Prostate gland (tissue), 2 donors: ENCODE data around the gene C19orf85. TPM values are rescaled to one million over a fixed set of nuclear protein-coding genes. Genes with fewer than 3 reads are reported as not detected.

ENCODE experiments used
- DNase-seq: peaks from one replicate; pipeline ENCODE4 v3.0.0-alpha.2; 2019; ENCODE audit warnings: low spot score
- H3K27ac ChIP-seq, 2 donors: fragments of 200-600 bp; sonication (generic); 2 replicates each; pipeline ENCODE4 v1.5.1; 2017 to 2019
- H3K27me3 ChIP-seq: fragments of 200-600 bp; sonication (generic); replicated peaks from 2 replicates; pipeline ENCODE4 v1.5.1; 2019; ENCODE audit not compliant: insufficient read depth
- H3K36me3 ChIP-seq, 2 donors: fragments of 200-600 bp; sonication (generic); 1 replicate in 1 of 2; 2 replicates in 1 of 2; pipeline versions ENCODE4 v1.5.1 to v1.8.1; 2017 to 2019
- H3K4me1 ChIP-seq: fragments of 200-600 bp; sonication (generic); replicated peaks from 2 replicates; pipeline ENCODE4 v1.5.1; 2019
- H3K4me3 ChIP-seq, 2 donors: fragments of 200-600 bp; sonication (generic); 2 replicates each; pipeline ENCODE4 v1.5.1; 2017 to 2019
- H3K9me3 ChIP-seq: fragments of 200-600 bp; sonication (generic); 2 replicates; pipeline ENCODE4 v1.5.1; 2017
- POLR2A ChIP-seq: fragments of 450-650 bp; IDR thresholded peaks from one replicate; pipeline ENCODE4 v1.6.1; 2016; ENCODE audit warnings: antibody characterized with exemption, mild to moderate bottlenecking
- POLR2AphosphoS5 ChIP-seq: sonication (generic); formaldehyde crosslinking; IDR thresholded peaks from one replicate; pipeline ENCODE4 v1.6.1; 2017; ENCODE audit warnings: antibody characterized with exemption
- WGBS: methylation state at CpG from one replicate; pipeline ENCODE4 v1.1.5; 2018; 5-methylcytosine and 5-hydroxymethylcytosine counted together
- intact Hi-C: fragments of 100-400 bp; cut with DNase I; formaldehyde crosslinking; loops from one replicate; pipeline ENCODE4 v1.14.2; 2022
- total RNA-seq, 2 donors: library from RNA; depleted of rRNA; stranded (reverse); fragments of >200 nt; gene quantifications; one replicate each; pipeline ENCODE4 v1.1.0, GENCODE V29; 2016
- TF ChIP-seq, protein P1 (sequence below), 4 experiments: fragments of 200-600 bp in 2 of 4; fragments of 450-650 bp in 2 of 4; sonication (generic) in 2 of 4; IDR thresholded peaks; 1 replicate in 3 of 4; 2 replicates in 1 of 4; pipeline ENCODE4 v1.5.1; 2016 to 2019; ENCODE audit warnings: antibody characterized with exemption in 4 of 4, mild to moderate bottlenecking in 2 of 4, moderate library complexity in 2 of 4

The C19orf85 gene
- total RNA-seq, 2 donors from 2014 or later: not detected

DNA sequence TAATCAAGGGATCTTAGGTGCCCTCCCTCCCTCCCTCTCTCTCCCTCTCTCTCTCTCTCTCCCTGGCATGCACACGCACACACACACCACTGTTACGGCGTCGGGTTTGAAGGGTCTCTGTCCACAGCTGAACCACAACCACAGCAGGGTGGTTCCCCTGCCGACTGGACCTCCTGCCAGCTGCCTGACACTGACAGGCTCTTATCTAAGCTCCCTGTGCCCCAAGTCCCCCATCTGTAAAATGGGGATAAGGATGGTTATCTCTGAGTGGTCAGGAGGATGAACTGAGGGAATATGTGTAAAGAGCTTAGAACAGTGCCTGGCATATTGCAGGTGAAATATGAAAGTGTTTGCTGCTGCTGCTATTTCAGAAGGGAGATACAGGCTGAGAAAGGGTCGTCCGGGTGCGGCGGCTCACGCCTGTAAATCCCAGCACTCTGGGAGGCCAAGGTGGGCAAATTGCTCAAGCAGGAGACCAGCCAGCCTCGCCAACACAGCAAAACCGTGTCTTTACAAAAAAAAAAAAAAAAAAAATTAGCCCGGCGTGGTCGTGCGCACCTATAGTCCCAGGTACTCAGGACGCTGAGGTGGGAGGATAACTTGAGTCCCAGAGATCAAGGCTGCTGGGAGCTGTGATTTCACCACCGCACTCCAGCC is 20.6 kb downstream of the C19orf85 start:
- TF ChIP-seq POLR2A (no peak), POLR2AphosphoS5 (no peak)
- TF ChIP-seq, protein P1, sequence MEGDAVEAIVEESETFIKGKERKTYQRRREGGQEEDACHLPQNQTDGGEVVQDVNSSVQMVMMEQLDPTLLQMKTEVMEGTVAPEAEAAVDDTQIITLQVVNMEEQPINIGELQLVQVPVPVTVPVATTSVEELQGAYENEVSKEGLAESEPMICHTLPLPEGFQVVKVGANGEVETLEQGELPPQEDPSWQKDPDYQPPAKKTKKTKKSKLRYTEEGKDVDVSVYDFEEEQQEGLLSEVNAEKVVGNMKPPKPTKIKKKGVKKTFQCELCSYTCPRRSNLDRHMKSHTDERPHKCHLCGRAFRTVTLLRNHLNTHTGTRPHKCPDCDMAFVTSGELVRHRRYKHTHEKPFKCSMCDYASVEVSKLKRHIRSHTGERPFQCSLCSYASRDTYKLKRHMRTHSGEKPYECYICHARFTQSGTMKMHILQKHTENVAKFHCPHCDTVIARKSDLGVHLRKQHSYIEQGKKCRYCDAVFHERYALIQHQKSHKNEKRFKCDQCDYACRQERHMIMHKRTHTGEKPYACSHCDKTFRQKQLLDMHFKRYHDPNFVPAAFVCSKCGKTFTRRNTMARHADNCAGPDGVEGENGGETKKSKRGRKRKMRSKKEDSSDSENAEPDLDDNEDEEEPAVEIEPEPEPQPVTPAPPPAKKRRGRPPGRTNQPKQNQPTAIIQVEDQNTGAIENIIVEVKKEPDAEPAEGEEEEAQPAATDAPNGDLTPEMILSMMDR (IDR thresholded peaks at IDR 0.05): no peak
- H3K9me3 ChIP-seq: no peaks in the 10 kb centered on the region
- H3K4me3 ChIP-seq: no peak overlapping the region
- intact Hi-C loops: no loop called here
- H3K36me3 ChIP-seq: no peaks in the 10 kb centered on the region
- no peaks in the 10 kb centered on the region for H3K4me1 ChIP-seq
- WGBS: 18% methylated on average over 18 of the region's 18 CpGs
- peaks cover 36% of the 10 kb centered on the region for H3K27me3 ChIP-seq
- no peak for DNase-seq
- H3K27ac ChIP-seq: no peak overlapping the region

DNA sequence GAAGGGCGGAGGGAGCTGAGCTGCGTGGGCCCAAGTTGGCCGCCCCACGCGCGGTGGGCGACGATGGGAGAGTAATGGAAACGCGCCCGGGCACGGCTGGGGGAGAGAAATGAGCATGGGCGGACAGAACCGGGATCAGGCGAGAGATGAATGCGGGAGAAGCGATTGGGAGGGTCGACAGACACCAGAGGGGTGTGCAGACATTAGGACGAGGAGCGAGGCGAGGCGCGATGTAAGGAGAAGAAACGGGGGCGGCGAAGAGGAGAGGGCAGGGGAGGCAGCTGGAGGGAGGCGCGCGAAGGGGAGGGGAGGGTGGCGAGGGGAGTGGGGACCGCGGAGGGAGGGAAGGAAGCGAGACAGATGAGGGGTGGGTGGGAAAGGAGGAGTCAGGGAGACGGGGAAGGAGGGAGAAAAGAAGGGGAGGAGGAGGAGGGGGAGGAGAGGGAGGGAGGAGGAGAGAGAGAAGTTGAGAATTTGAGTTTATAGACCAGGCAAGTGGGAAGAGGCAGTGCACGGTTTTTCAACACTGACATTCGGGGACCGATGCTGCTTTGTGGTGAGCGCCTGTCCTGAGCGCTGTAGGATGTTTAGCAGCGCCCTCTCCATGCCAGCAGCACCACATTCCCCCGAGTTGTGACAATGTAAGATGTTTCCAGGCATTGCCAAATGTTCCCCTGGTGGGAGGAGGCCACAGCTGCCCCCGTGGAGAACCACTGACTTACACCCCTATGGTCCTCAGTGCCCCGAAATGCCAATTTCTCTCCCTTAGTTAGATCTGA is 21.3 kb downstream of the C19orf85 start, which contains the start of gene SHISA7:
Gene SHISA7 (minus strand): TSS at position 256 of the 779 bp plus-strand sequence. CDS start 437 bp downstream, outside the sequence.
- Histone ChIP-seq H3K27ac (no peak within 1 kb of the TSS), H3K9me3 (no peaks in the 10 kb centered on the region), H3K4me3 (no peak within 1 kb of the TSS), H3K4me1 (no peaks in the 10 kb centered on the region), H3K27me3 (peaks cover 41% of the 10 kb centered on the region), H3K36me3 (no peaks in the 10 kb centered on the region)
- TF ChIP-seq POLR2AphosphoS5: no peak
- TF ChIP-seq, protein P1 (IDR thresholded peaks at IDR 0.05): no peak
- no peak for TF ChIP-seq POLR2A
- no peak for DNase-seq
- intact Hi-C loops: no loop called here
- WGBS: 2% methylated on average over 43 of the region's 43 CpGs

DNA sequence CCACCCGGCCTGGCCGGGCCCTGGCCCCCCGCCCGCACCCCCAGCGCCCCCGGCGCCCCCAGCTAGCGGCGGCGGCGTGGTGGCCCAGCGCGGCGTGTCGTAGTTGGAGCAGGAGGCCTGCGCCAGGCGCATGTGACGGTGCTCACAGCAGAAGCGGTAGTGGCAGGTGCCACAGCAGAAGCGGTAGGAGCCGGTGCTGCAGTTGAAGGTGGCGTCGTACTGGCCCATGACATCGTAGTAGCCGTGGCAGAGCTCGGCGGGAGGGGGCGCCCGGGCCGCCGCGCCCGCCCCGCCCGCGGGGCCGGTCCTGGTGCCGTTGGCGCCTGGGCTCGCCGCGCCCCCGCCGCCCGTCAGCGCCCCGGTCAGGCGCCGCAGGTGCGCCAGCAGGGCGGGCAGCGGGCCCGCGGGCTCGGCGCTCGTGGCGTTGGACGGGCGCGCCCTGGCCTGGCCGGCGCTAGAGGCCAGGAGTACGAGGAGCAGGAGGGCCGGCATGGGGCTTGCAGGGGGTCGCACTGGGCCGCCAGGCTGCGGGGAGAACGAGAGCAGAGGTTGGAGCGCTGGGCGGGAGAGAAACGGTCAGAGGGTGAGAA is 22.1 kb downstream of the C19orf85 start:
- no peaks in the 10 kb centered on the region for H3K9me3 ChIP-seq
- H3K4me3 ChIP-seq: no peak overlapping the region
- H3K4me1 ChIP-seq: no peaks in the 10 kb centered on the region
- no peaks in the 10 kb centered on the region for H3K36me3 ChIP-seq
- intact Hi-C loops: no loop called here
- no peak overlapping the region for H3K27ac ChIP-seq
- TF ChIP-seq POLR2AphosphoS5: no peak
- TF ChIP-seq, protein P1 (IDR thresholded peaks at IDR 0.05): no peak
- TF ChIP-seq POLR2A: no peak
- WGBS: 2% methylated on average over 23 of the region's 72 CpGs
- H3K27me3 ChIP-seq: peaks cover 45% of the 10 kb centered on the region
- DNase-seq: no peak

DNA sequence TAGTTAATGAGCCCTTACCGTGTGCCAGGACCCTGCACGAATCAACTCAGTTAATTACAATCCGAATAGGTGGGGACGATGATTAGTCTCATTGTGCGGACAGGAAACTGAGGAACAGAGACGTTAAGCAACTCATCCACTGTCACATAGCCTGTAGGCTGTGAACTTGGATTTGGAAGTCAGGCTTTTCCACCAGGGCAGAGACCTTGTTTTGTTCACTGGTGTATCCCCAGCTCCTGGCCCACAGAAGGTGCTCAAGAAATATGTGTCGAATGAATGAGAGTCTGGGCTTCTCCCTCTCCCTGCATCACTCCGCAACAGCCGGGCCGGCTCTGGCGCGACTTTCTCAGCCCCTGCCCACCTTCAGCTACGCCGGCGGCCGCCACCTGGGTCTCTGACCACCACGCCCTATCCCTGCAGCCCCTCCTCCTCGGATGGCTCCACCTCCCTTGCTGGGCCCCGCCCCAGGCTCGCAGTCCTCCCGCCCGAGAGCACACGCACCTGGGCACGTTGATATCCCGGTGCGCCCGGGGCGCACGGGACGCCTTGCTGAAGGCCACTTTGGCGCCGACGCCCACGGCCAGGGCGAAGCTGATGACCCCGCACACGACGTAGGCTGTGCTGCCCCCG is 22.7 kb downstream of the C19orf85 start:
- Histone ChIP-seq H3K36me3 (no peaks in the 10 kb centered on the region), H3K27me3 (peaks cover 45% of the 10 kb centered on the region), H3K27ac (no peak overlapping the region), H3K9me3 (no peaks in the 10 kb centered on the region), H3K4me3 (no peak overlapping the region), H3K4me1 (no peaks in the 10 kb centered on the region)
- intact Hi-C loops: no loop called here
- 3% methylated on average over 31 of the region's 39 CpGs for WGBS
- no peak for DNase-seq
- no peak for TF ChIP-seq POLR2A
- no peak for TF ChIP-seq POLR2AphosphoS5

DNA sequence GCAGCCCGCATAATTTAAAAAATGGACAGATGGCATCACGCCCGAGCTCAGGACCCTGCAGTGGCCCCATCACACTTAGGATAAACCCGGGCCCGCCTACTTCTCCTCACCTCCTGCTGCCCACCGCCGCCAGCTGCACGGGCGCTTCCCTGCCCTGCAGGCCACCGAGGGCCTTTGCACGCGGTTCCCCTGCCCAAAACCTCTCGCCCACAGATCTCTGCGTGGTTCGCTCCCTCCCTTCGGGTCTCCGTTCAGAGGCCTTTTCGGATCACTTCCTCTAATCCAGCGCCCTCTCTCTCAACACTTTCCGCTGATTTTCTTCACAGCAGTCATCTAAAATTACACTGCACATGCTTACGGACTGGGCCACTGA is 23.2 kb downstream of the C19orf85 start:
- no peak for TF ChIP-seq POLR2A
- no peak for TF ChIP-seq POLR2AphosphoS5
- TF ChIP-seq, protein P1 (IDR thresholded peaks at IDR 0.05): no peak
- no peaks in the 10 kb centered on the region for H3K9me3 ChIP-seq
- 7% methylated on average over 21 of the region's 21 CpGs for WGBS
- intact Hi-C loops: no loop called here
- H3K4me3 ChIP-seq: no peak overlapping the region
- peaks cover 45% of the 10 kb centered on the region for H3K27me3 ChIP-seq
- H3K36me3 ChIP-seq: no peaks in the 10 kb centered on the region
- H3K4me1 ChIP-seq: no peaks in the 10 kb centered on the region
- H3K27ac ChIP-seq: no peak overlapping the region
- no peak for DNase-seq
